A673 (cell line): ENCODE measurements around the gene NPW. TPM values are rescaled to one million over a fixed set of nuclear protein-coding genes. Genes with fewer than 3 reads are reported as not detected.

Source experiments
- BruUV-seq: library from RNA; stranded (reverse); fragments of 400-500 nt; replicated peaks from 2 replicates; lab custom pipeline; 2021; lab: Mats Ljungman, UMichigan
- CTCF ChIA-PET: fragments of 300-600 bp; sonication (Branson Sonifier 250); formaldehyde crosslinking; loops from one replicate; lab custom pipeline; 2022; ENCODE audit warnings: antibody characterized with exemption; lab: Charles Lee
- POLR2A ChIA-PET: fragments of 300-600 bp; sonication (Branson Sonifier 250); formaldehyde crosslinking; loops from one replicate; lab custom pipeline; 2022; ENCODE audit warnings: antibody characterized with exemption; ENCODE audit not compliant: low non-redundant PET; lab: Charles Lee
- DNase-seq: peaks from one replicate; pipeline ENCODE4 v3.0.0-alpha.2; 2015; ENCODE audit warnings: low spot score
- H3K27ac ChIP-seq: fragments of 200-600 bp; sonication (generic); 2 replicates; pipeline ENCODE4 v1.5.1; 2016; ENCODE audit warnings: mixed run types, low read depth, mild to moderate bottlenecking, mixed read lengths, antibody characterized with exemption, low read length; ENCODE audit not compliant: poor library complexity, severe bottlenecking
- H3K27me3 ChIP-seq: fragments of 200-600 bp; sonication (generic); replicated peaks from 2 replicates; pipeline ENCODE4 v1.6.1; 2017; ENCODE audit warnings: mixed run types, low read depth, mild to moderate bottlenecking, mixed read lengths, antibody characterized with exemption, low read length; ENCODE audit not compliant: insufficient read depth, poor library complexity
- H3K36me3 ChIP-seq: fragments of 200-600 bp; sonication (generic); 2 replicates; pipeline ENCODE4 v1.6.1; 2016; ENCODE audit warnings: mixed run types, mild to moderate bottlenecking, mixed read lengths, antibody characterized with exemption, low read length; ENCODE audit not compliant: insufficient read depth, poor library complexity, severe bottlenecking
- H3K4me1 ChIP-seq: fragments of 200-600 bp; sonication (generic); 2 replicates; pipeline ENCODE4 v1.6.1; 2017; ENCODE audit warnings: mixed run types, mild to moderate bottlenecking, mixed read lengths, antibody characterized with exemption, low read length; ENCODE audit not compliant: insufficient read depth, poor library complexity, severe bottlenecking
- H3K4me3 ChIP-seq: fragments of 200-600 bp; sonication (generic); 2 replicates; pipeline ENCODE4 v1.5.1; 2016; ENCODE audit warnings: low read depth, mixed run types, mild to moderate bottlenecking, mixed read lengths, low read length; ENCODE audit not compliant: poor library complexity, severe bottlenecking
- H3K9me3 ChIP-seq: fragments of 200-600 bp; sonication (generic); 2 replicates; pipeline ENCODE4 v1.6.1; 2016; ENCODE audit warnings: mixed run types, low read depth, mild to moderate bottlenecking, mixed read lengths, antibody characterized with exemption, low read length; ENCODE audit not compliant: poor library complexity, severe bottlenecking
- EZH2 ChIP-seq: fragments of 200-600 bp; sonication (generic); IDR thresholded peaks from 2 replicates; pipeline ENCODE4 v1.6.1; 2017; ENCODE audit warnings: borderline replicate concordance, low read depth, mild to moderate bottlenecking, mixed read lengths, antibody characterized with exemption, low read length; ENCODE audit not compliant: poor library complexity, severe bottlenecking
- intact Hi-C: fragments of 100-400 bp; cut with micrococcal nuclease; formaldehyde crosslinking; loops from one replicate; pipeline ENCODE4 v1.10.0; 2022; ENCODE audit not compliant: unreplicated experiment
- total RNA-seq: library from RNA; stranded (reverse); gene quantifications from 2 replicates; pipeline ENCODE4 v1.2.3, GENCODE V29; 2021
- TF ChIP-seq, protein P1 (sequence below): fragments of 300-800, 200-600 bp; sonication (generic); conservative IDR thresholded peaks from 2 replicates; pipeline ENCODE4 v1.5.1; 2017; ENCODE audit warnings: low read depth, mild to moderate bottlenecking, antibody characterized with exemption, low read length, moderate library complexity, mixed read lengths

The NPW gene
- total RNA-seq, 1 experiment from 2014 or later, result 96.5 TPM

DNA sequence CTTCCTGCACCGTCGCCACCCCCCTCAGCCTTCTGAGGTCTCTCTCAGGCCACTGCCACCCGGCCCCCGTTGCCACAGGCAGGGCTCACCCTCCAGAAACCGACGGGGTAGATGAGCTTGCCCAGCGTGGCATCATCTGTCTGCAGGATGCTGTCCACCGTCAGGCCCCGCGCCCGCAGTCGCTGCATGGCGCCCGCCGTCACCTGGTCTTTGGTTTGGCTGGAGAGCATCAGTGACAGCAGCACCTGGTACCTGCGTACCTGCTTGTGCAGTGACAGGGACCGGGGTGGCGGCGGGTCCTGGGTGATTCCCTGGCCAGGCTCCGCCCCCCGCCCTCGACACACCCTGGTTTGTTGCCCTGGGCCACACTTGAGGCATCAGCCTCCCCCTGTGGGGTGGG is 25.0 kb downstream of the NPW start:
- TF ChIP-seq, protein P1, sequence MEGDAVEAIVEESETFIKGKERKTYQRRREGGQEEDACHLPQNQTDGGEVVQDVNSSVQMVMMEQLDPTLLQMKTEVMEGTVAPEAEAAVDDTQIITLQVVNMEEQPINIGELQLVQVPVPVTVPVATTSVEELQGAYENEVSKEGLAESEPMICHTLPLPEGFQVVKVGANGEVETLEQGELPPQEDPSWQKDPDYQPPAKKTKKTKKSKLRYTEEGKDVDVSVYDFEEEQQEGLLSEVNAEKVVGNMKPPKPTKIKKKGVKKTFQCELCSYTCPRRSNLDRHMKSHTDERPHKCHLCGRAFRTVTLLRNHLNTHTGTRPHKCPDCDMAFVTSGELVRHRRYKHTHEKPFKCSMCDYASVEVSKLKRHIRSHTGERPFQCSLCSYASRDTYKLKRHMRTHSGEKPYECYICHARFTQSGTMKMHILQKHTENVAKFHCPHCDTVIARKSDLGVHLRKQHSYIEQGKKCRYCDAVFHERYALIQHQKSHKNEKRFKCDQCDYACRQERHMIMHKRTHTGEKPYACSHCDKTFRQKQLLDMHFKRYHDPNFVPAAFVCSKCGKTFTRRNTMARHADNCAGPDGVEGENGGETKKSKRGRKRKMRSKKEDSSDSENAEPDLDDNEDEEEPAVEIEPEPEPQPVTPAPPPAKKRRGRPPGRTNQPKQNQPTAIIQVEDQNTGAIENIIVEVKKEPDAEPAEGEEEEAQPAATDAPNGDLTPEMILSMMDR, result no peak
- TF ChIP-seq EZH2, result no peak
- BruUV-seq, result no TSS peak
- DNase-seq, result no peak
- H3K4me3 ChIP-seq, result no peak overlapping the region
- H3K4me1 ChIP-seq, result peaks cover 2% of the 10 kb centered on the region
- H3K36me3 ChIP-seq, result no peaks in the 10 kb centered on the region
- H3K9me3 ChIP-seq, result no peaks in the 10 kb centered on the region
- ChIA-PET POLR2A (no interaction called here), CTCF (no interaction called here)
- H3K27me3 ChIP-seq, result no peaks in the 10 kb centered on the region
- intact Hi-C loops, result no loop called here
- H3K27ac ChIP-seq, result no peak overlapping the region

DNA sequence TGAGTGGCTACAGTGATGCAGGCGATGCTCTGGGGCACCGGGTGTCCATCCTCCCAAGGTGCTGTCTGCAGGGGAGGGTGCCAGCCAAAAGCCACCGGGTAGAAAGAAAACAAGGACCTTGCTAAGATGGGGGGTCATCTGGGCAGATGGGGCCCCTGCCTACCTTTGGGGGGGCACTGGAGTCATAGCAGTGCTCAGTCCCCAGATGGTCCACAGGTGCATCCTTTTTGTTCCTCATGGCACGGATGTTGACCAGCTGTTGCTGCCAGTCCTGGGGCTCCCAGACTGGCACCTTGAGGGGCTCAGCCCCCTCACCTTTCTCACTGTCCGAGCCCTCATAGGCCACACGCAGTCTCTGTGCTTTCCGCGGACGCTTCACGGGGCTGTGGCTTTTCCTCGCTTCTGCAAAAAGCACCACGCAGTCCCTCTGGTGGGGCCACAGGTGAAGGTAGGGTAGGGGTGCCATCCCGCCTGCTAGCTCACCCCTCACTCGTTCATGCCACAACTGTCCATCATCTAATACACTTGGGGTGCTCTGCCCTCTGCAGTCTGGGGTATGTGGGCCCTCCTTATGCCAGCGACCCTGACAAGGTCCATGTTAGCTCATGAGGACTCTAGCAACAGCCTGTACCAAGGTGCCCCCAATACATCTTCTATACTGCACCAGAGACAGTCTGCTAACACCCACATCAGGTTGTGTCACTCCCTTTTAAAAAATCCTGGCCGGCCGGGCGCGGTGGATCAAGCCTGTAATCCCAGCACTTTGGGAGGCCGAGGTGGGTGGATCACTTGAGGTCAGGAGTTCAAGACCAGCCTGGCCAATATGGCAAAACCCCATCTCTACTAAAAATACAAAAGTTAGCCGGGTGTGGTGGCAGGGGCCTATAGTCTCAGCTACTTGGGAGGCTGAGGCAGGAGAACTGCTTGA is 26.6 kb downstream of the NPW start:
- Histone ChIP-seq H3K9me3 (no peaks in the 10 kb centered on the region), H3K4me1 (no peaks in the 10 kb centered on the region), H3K36me3 (peaks cover 4% of the 10 kb centered on the region), H3K27ac (no peak overlapping the region), H3K4me3 (peak overlapping the region; percentile 93), H3K27me3 (no peaks in the 10 kb centered on the region)
- no peak for DNase-seq
- ChIA-PET POLR2A (no interaction called here), CTCF (no interaction called here)
- intact Hi-C loops, result no loop called here
- no TSS peak for BruUV-seq
- no peak for TF ChIP-seq EZH2
- TF ChIP-seq, protein P1, result no peak

DNA sequence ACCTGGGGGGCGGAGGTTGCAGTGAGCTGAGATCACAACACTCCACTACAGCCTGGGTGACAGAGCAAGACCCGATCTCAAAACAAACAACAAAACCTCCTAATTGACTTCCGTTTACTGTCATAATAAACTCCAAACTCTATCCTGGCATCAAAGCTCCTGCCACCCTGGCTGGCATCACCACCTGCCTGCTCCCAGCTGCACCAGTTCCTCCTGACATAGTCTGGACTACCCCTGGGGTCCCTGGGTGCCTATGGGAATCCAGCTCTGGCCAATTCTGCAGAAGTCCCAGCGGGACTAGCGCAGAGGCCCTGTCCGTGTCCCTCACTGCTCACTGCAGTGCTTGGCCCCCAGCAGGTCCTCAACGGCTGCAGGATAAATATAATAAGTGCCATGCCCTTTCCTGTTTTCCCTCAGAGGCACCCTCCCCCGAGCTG is 27.3 kb downstream of the NPW start:
- peak overlapping the region; percentile 26 for H3K27ac ChIP-seq
- no peaks in the 10 kb centered on the region for H3K9me3 ChIP-seq
- ChIA-PET POLR2A (no interaction called here), CTCF (no interaction called here)
- TF ChIP-seq, protein P1, result no peak
- TF ChIP-seq EZH2, result no peak
- peaks cover 7% of the 10 kb centered on the region for H3K36me3 ChIP-seq
- H3K4me1 ChIP-seq, result no peaks in the 10 kb centered on the region
- no peak for DNase-seq
- intact Hi-C loops, result no loop called here
- peak overlapping the region; percentile 93 for H3K4me3 ChIP-seq
- H3K27me3 ChIP-seq, result no peaks in the 10 kb centered on the region
- no TSS peak for BruUV-seq
